OCI-LY3 (cell line): ENCODE results near the gene NBEA.

ENCODE experiments used
- CTCF ChIP-seq: fragments of 200-600, 300-600 bp; sonication (generic); IDR thresholded peaks from 2 replicates; pipeline ENCODE4 v1.5.1; 2014; ENCODE audit warnings: antibody characterized with exemption, low read length, low read depth
- EZH2phosphoT487 ChIP-seq: fragments of 200-600 bp; shearing (Covaris generic); IDR thresholded peaks from 2 replicates; pipeline ENCODE4 v1.6.1; 2018; ENCODE audit warnings: antibody characterized with exemption, mixed run types, low read depth

- TF ChIP-seq CTCF (no peak), EZH2phosphoT487 (no peak)
These were observed 774.7 kb downstream of the NBEA start for GRCh38 chr13:35716729-35717128.
